Upper lobe of right lung (tissue), 1 donor: Measurements from ENCODE around the gene PTTG1IP. TPM values are rescaled to one million over a fixed set of nuclear protein-coding genes. Genes with fewer than 3 reads are reported as not detected.

Source experiments
- ATAC-seq: fragments of 200-7000 bp; cut with Tn5 transposase; one replicate; pipeline ENCODE4 v1.9.1; 2020; ENCODE audit warnings: mild to moderate bottlenecking, moderate library complexity
- DNase-seq: peaks from one replicate; pipeline ENCODE4 v3.0.0-alpha.2; 2020
- H3K27ac ChIP-seq: fragments of 200-600 bp; one replicate; pipeline ENCODE4 v1.8.0; 2022
- H3K27me3 ChIP-seq: fragments of 200-600 bp; one replicate; pipeline ENCODE4 v1.8.0; 2022; ENCODE audit warnings: mild to moderate bottlenecking
- H3K36me3 ChIP-seq: fragments of 200-600 bp; one replicate; pipeline ENCODE4 v1.8.0; 2022
- H3K4me1 ChIP-seq: fragments of 200-600 bp; one replicate; pipeline ENCODE4 v1.8.0; 2022
- H3K4me3 ChIP-seq: fragments of 200-600 bp; one replicate; pipeline ENCODE4 v1.8.0; 2022; ENCODE audit warnings: mild to moderate bottlenecking
- H3K9me3 ChIP-seq: fragments of 200-600 bp; one replicate; pipeline ENCODE4 v1.8.0; 2022
- intact Hi-C: fragments of 100-400 bp; cut with DNase I; formaldehyde crosslinking; loops from one replicate; pipeline ENCODE4 v1.11.0; 2022
- total RNA-seq: library from RNA; stranded (reverse); fragmentation: NEBNext Ultra II Directional; extraction: Animal tissue kit (Norgen Biotek cat#: 25700); gene quantifications from one replicate; pipeline ENCODE4 v1.2.1, GENCODE V29; 2021
- TF ChIP-seq, protein P1 (sequence below): fragments of 200-600 bp; IDR thresholded peaks from one replicate; pipeline ENCODE4 v1.8.0; 2022; ENCODE audit warnings: antibody characterized with exemption
- donor health status: DM: no; HTN: yes; CAD: no; lungs with severe emphysema.

The PTTG1IP gene
- total RNA-seq, 1 donor from 2014 or later: 244 TPM

DNA sequence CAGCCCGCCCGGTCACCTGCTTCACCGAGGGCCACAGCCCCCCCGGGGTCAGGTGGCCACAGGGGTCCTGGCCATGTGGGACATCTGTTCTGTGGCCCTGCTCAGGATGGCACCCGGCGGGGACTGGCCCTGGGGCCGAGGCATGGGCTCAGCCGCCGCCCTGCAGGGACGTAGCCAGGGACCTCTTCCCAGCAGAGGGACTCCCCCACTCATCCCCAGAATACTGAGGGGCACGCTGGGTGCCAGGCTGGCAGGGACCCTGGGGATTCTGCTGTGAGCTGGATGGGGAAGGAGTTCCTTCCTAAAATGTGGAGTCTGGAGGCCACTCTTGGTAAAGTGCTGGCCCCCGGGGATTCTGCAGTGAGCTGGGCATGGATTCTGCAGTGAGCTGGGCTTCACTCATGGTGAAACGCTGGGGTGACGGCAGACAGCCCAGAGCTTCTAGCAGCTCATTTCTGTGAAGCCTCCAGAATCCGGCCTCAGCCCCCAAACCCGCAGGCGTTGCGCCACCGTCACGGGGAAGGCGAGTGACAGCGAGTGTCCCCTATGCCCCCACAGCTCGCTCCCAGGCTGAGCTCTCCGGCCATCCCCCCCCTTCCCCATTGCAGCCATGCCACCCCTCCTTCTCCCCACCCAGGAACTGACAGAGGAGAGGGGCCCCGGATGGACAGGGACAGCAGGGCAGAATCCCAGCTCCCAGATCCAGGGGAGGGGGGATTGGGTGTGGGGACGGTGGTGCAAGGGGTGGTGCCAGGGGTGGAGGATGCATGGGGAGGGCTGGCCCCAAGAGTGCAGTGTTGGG lies 45.8 kb upstream of the PTTG1IP start:
- Histone ChIP-seq H3K27ac (no peak overlapping the region), H3K9me3 (no peaks in the 10 kb centered on the region), H3K4me3 (peak overlapping the region; percentile 50), H3K36me3 (no peaks in the 10 kb centered on the region), H3K4me1 (peaks cover 28% of the 10 kb centered on the region), H3K27me3 (peaks cover 7% of the 10 kb centered on the region)
- ATAC-seq: peak; percentile 54
- TF ChIP-seq, protein P1, sequence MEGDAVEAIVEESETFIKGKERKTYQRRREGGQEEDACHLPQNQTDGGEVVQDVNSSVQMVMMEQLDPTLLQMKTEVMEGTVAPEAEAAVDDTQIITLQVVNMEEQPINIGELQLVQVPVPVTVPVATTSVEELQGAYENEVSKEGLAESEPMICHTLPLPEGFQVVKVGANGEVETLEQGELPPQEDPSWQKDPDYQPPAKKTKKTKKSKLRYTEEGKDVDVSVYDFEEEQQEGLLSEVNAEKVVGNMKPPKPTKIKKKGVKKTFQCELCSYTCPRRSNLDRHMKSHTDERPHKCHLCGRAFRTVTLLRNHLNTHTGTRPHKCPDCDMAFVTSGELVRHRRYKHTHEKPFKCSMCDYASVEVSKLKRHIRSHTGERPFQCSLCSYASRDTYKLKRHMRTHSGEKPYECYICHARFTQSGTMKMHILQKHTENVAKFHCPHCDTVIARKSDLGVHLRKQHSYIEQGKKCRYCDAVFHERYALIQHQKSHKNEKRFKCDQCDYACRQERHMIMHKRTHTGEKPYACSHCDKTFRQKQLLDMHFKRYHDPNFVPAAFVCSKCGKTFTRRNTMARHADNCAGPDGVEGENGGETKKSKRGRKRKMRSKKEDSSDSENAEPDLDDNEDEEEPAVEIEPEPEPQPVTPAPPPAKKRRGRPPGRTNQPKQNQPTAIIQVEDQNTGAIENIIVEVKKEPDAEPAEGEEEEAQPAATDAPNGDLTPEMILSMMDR: no peak
- DNase-seq: peak; percentile 86
- intact Hi-C loops: no loop called here

DNA sequence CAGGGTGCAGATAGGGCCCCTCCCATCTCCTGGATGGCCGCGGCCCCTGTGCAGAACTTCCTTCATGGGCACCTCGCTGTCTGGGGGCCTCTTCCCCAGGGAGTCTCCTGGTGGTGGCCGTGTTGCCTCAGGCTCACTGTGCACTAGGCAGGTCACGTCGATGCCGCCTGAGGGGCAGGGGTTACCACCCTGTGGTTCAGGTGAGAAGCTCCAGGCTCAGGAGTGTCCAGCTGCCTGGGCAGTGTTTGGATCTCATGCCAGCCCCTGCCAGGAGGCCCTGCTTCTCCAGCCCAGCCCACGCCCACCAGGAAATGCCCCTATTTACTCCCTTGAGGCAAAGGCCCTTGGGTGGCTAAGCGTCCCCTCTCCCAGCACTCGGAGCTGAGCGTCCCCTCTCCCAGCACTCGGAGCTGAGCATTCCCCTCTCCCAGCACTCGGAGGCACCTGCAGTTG lies 45.1 kb upstream of the PTTG1IP start:
- Histone ChIP-seq H3K27ac (no peak overlapping the region), H3K4me1 (peaks cover 29% of the 10 kb centered on the region), H3K36me3 (no peaks in the 10 kb centered on the region), H3K9me3 (no peaks in the 10 kb centered on the region), H3K4me3 (peak overlapping the region; percentile 26), H3K27me3 (peaks cover 7% of the 10 kb centered on the region)
- ATAC-seq: peak; percentile 1
- intact Hi-C loops: no loop called here
- TF ChIP-seq, protein P1: no peak
- DNase-seq: peak; percentile 62

DNA sequence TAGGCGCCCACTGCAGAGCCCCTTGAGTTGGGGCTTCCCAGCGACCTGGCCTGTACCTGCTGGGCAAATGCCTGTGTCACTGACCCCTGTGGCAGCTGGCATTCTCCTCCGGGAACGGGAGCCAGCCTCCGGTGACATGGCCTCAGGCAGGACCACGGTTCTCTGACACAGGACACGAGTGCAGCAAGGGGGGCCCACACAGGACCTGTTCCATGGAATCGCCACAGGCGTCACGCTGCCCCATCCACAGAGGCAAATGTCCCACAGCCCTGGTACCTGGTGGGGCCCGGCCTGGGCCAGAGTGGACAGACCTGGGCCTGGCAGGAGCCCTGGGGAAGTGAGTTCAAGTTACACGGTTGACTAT lies 44.6 kb upstream of the PTTG1IP start:
- Histone ChIP-seq H3K9me3 (no peaks in the 10 kb centered on the region), H3K27ac (no peak overlapping the region), H3K4me1 (peaks cover 34% of the 10 kb centered on the region), H3K27me3 (peaks cover 7% of the 10 kb centered on the region), H3K4me3 (no peak overlapping the region), H3K36me3 (no peaks in the 10 kb centered on the region)
- TF ChIP-seq, protein P1: no peak
- DNase-seq (no peak), ATAC-seq (no peak)
- intact Hi-C loops: no loop called here

DNA sequence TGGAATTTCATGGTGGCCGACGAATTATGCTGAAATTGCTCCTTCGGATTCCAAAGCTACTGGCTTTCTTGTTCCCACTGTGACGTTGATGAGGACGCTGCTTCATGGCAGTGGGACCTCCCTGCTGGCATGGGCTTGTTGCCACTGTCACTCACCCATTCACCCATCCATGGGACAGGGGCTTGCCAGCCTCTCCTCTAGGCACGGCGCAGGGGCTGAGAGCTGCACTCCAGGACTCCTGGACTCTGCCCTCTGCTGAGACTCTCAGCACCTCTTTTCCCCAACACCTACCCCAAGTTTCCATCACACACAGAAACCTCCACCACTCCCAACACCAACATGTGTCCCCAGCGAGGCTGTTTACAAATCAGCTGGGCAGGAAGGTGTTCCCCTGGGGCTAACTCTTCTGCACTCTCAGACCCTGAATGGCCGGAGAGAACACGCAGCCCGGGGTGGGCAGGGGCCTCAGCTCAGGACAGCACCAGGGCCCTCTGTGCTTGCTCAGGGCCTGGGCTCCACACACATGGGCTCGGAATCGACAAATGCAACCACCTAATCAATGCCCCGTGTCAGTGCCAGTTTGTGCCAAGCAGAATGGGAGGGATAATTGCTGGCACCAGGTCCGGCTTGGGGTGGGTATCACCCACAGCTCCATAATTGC lies 44.1 kb upstream of the PTTG1IP start:
- DNase-seq (no peak), ATAC-seq (no peak)
- no peak overlapping the region for H3K4me3 ChIP-seq
- peaks cover 7% of the 10 kb centered on the region for H3K27me3 ChIP-seq
- intact Hi-C loops: no loop called here
- H3K27ac ChIP-seq: no peak overlapping the region
- H3K4me1 ChIP-seq: peaks cover 35% of the 10 kb centered on the region
- H3K9me3 ChIP-seq: no peaks in the 10 kb centered on the region
- no peaks in the 10 kb centered on the region for H3K36me3 ChIP-seq
- TF ChIP-seq, protein P1: no peak

DNA sequence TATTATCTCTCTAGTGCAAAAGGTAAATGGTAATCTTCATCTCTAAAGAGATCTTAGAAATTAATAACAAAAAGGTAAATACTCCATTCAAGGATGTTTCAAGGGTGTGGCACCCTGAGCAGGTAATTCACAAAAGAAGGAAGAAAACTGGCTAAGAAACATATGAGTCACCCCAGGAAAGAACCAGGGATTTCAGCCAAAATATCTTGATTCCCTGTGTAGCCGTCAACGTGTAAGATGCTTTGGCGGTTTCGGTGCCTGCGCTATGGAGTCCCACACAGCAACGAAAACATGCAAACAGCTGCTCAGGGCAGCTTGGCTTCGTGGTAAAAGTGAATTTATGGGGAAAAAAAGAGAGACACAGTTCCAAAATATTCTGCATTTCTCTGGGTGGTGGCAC lies 43.5 kb upstream of the PTTG1IP start:
- Histone ChIP-seq H3K27me3 (peaks cover 7% of the 10 kb centered on the region), H3K4me1 (peaks cover 41% of the 10 kb centered on the region), H3K9me3 (no peaks in the 10 kb centered on the region), H3K4me3 (no peak overlapping the region), H3K36me3 (no peaks in the 10 kb centered on the region), H3K27ac (no peak overlapping the region)
- TF ChIP-seq, protein P1: no peak
- DNase-seq (no peak), ATAC-seq (no peak)
- intact Hi-C loops: no loop called here
